ENCODE measurements around the gene SH3GLB1. TPM values are rescaled to one million over a fixed set of nuclear protein-coding genes. Genes with fewer than 3 reads are reported as not detected.

Gene SH3GLB1
- total and polyA plus RNA-seq, 2 of the 4 experiments (the other 2 are of a cell fraction) = 22.2 to 36.5 TPM

DNA sequence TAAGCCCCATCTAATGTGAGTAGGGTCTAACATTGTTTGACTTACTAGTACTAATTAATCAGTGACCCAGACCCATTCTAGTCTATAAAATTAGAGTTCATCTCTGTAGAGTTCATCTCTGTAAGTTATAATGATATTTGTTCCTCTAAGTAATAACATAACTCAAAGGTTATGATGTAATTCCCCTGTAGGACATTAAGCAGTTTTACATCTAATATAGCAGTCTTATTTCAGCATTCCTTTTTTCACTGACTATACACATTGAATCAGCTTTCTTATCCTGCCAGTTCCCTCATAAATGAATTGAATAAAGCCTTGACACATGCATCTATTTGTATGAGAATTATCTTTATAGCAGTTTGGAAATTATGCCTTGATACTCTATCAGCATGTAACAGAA, 90.9 kb downstream of the SH3GLB1 start:
- ChIA-PET CTCF (no interaction called here), POLR2A (ENCODE audit: unreplicated experiment) (no interaction called here)
- Histone ChIP-seq H4K5ac (ENCODE audit: low read depth, low read length) (no peak overlapping the region), H4K91ac (ENCODE audit: insufficient read depth, low read depth, low read length) (no peak overlapping the region), H3K9me1 (ENCODE audit: insufficient read depth, low read length) (no peaks in the 10 kb centered on the region), H3K18ac (ENCODE audit: low read depth, low read length) (no peak overlapping the region), H3K27ac (ENCODE audit: insufficient read depth, low read length) (no peak overlapping the region), H3K56ac (ENCODE audit: extremely low read depth, insufficient read depth, low read length) (no peak overlapping the region), H2AK5ac (ENCODE audit: low read depth, low read length) (no peak overlapping the region), H3K4me2 (ENCODE audit: low read depth, low read length) (no peak overlapping the region), H2BK15ac (ENCODE audit: low read depth, low read length) (no peak overlapping the region), H3K4me3 (ENCODE audit: insufficient read depth, low read depth, low read length) (no peak overlapping the region), H3K27me3 (ENCODE audit: control insufficient read depth, insufficient read depth, low read length) (no peaks in the 10 kb centered on the region), H2BK120ac (ENCODE audit: low read depth, low read length) (no peak overlapping the region), H2BK20ac (ENCODE audit: low read depth, low read length) (no peak overlapping the region), H4K20me1 (ENCODE audit: insufficient read depth, low read length) (no peaks in the 10 kb centered on the region), H2BK5ac (ENCODE audit: low read depth, low read length, poor library complexity, severe bottlenecking) (no peak overlapping the region), H3K9ac (ENCODE audit: low read depth, low read length) (no peak overlapping the region), H3K36me3 (ENCODE audit: control insufficient read depth, insufficient read depth, low read length) (no peaks in the 10 kb centered on the region), H2AFZ (replicated peaks; ENCODE audit: low read length, poor library complexity) (no peak overlapping the region), H2AK9ac (replicated peaks; ENCODE audit: low read depth, low read length, poor library complexity) (no peak overlapping the region), H3K79me1 (ENCODE audit: low read depth in 1 of 2, low read length in 2 of 2) (no peaks in the 10 kb centered on the region), H3K14ac (replicated peaks; ENCODE audit: low read depth, low read length) (no peak overlapping the region), H3K23ac (ENCODE audit: low read depth, low read length) (no peak overlapping the region), H3K4me1 (ENCODE audit: control insufficient read depth, insufficient read depth, low read length) (peaks cover 5% of the 10 kb centered on the region), H3K4ac (ENCODE audit: low read depth, low read length) (no peak overlapping the region), H3K9me3 (ENCODE audit: control insufficient read depth, insufficient read depth, low read length) (no peaks in the 10 kb centered on the region), H4K8ac (ENCODE audit: low read depth in 2 of 2, low read length in 2 of 2) (no peak overlapping the region)
- TF ChIP-seq BHLHE40 (IDR thresholded peaks at IDR 0.05; ENCODE audit: low read depth, low read length) = no peak
- TF ChIP-seq CHD1 (IDR thresholded peaks at IDR 0.05; ENCODE audit: low read depth, low read length) = no peak
- TF ChIP-seq, protein P1, sequence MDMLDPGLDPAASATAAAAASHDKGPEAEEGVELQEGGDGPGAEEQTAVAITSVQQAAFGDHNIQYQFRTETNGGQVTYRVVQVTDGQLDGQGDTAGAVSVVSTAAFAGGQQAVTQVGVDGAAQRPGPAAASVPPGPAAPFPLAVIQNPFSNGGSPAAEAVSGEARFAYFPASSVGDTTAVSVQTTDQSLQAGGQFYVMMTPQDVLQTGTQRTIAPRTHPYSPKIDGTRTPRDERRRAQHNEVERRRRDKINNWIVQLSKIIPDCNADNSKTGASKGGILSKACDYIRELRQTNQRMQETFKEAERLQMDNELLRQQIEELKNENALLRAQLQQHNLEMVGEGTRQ (IDR thresholded peaks at IDR 0.05; ENCODE audit: low read depth, low read length) = no peak
- TF ChIP-seq RCOR1 (IDR thresholded peaks at IDR 0.05; ENCODE audit: insufficient replicate concordance, low read length) = no peak
- no peak for TF ChIP-seq POLR2A (IDR thresholded peaks at IDR 0.05; ENCODE audit: low read depth, low read length)
- no peak for TF ChIP-seq MAZ (IDR thresholded peaks at IDR 0.05; ENCODE audit: borderline replicate concordance, low read depth, low read length)
- no peak for TF ChIP-seq FOS (IDR thresholded peaks at IDR 0.05; ENCODE audit: low read depth, low read length)
- no peak for TF ChIP-seq RAD21 (IDR thresholded peaks at IDR 0.05; ENCODE audit: low read length)
- no peak for TF ChIP-seq NFE2L2 (IDR thresholded peaks at IDR 0.05; ENCODE audit: low read depth, low read length)
- TF ChIP-seq, protein P2, sequence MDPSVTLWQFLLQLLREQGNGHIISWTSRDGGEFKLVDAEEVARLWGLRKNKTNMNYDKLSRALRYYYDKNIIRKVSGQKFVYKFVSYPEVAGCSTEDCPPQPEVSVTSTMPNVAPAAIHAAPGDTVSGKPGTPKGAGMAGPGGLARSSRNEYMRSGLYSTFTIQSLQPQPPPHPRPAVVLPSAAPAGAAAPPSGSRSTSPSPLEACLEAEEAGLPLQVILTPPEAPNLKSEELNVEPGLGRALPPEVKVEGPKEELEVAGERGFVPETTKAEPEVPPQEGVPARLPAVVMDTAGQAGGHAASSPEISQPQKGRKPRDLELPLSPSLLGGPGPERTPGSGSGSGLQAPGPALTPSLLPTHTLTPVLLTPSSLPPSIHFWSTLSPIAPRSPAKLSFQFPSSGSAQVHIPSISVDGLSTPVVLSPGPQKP (IDR thresholded peaks at IDR 0.05; ENCODE audit: borderline replicate concordance, low read depth, low read length) = no peak
- TF ChIP-seq MXI1 (IDR thresholded peaks at IDR 0.05; ENCODE audit: borderline replicate concordance, low read depth, low read length) = no peak
- dilution Hi-C loops (cut with HindIII; ENCODE audit: low sequenced_read_pairs, unreplicated experiment) = no loop called here
- intact Hi-C loops (cut with micrococcal nuclease) = no loop called here
- in situ Hi-C loops (cut with MboI; ENCODE audit: low sequenced_read_pairs) = no loop called here
- BruUV-seq (replicated peaks) = no TSS peak
- ATAC-seq (ENCODE audit: low read depth) (no peak), DNase-seq (no peak)
